ENCODE data around the gene HAGHL. TPM values are rescaled to one million over a fixed set of nuclear protein-coding genes. Genes with fewer than 3 reads are reported as not detected.

HAGHL gene
- total RNA-seq, 1 experiment from 2014 or later, result 74.8 TPM

DNA sequence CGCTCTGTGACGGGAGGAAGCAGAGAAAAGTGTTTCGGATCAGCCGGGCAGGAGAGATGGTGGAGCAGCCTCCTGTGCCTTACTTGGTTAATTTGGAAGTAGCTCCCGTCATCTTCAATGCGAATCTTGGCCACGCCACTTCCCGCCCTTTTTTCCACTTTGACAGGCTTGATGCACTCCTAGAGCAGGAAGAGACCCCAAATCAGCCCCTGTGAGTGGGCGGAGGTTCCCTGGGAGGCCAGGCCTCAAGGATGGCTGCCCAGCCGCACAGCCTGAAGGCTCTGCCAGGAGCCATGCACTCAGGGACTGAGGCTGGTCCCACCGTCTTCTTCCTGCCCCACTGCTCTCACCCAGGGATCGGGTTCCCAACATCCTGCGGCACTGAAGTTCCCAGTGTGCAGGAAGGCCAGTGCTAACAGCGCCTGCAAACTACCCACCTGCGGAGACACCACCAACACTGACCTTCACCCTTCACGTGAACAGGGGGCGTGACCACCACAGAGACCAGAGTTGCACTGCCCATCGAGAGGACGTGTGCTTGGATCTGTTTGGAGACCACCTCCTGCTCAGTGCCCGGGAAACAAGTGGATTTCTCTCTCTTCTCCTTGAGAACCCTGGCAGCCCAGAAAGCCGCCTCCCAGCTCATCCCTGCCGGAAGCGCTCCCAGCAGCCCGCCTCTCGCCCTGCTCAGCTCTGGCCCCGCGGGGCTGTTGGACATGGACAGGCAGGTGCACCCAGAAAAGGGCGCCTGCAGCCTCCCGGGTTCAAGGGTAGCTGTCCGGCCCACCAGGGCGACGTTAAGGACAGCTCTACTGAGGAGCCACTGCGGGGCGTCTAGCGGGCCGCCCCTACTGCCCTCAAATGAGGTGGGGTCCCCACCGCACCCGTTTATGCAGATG, 12.9 kb downstream of the HAGHL start:
- no peak overlapping the region for H2AFZ ChIP-seq (ENCODE audit: low read depth, low read length, poor library complexity, severe bottlenecking)
- peak; percentile 20; the same call in 1 of the 2 replicates for ATAC-seq

More for the DNA sequence above, 12.9 kb downstream of the HAGHL start:
- Histone ChIP-seq H3K4me3 (replicated peaks in 1 of 2; ENCODE audit: low read depth in 1 of 2, low read length in 2 of 2) (peak overlapping the region; percentile 84 to 90), H3K36me3 (ENCODE audit: control insufficient read depth in 1 of 2, insufficient read depth in 2 of 2, low read length in 2 of 2) (peaks cover 6 to 14% of the 10 kb centered on the region in 2 experiments), H3K4me1 (ENCODE audit: control insufficient read depth in 1 of 2, insufficient read depth in 2 of 2, low read length in 2 of 2) (peaks cover 8 to 21% of the 10 kb centered on the region in 2 experiments), H3K9me3 (ENCODE audit: control insufficient read depth in 1 of 2, insufficient read depth in 1 of 2, low read depth in 1 of 2, low read length in 2 of 2) (no peaks in the 10 kb centered on the region), H3K4me2 (ENCODE audit: low read length) (peak overlapping the region; percentile 95), H4K20me1 (ENCODE audit: insufficient read depth) (no peaks in the 10 kb centered on the region), H3K27ac (ENCODE audit: low read depth, low read length) (peak overlapping the region; percentile 62), H3K79me2 (ENCODE audit: insufficient read depth, low read length) (peaks cover 12% of the 10 kb centered on the region; the same call in 1 of the 2 replicates), H3K9ac (ENCODE audit: low read length) (peak overlapping the region; percentile 90), H3K27me3 (ENCODE audit: insufficient read depth, low read length) (no peaks in the 10 kb centered on the region), H3K9me2 (ENCODE audit: insufficient read depth) (no peaks in the 10 kb centered on the region)
- CTCF ChIA-PET, result interaction anchor here (1.4 to 2.2 kb wide), 2 partner anchors 11 kb away, joined by 7 to 9 read pairs; no protein-coding TSS in a partner anchor
- RAD21 ChIA-PET (ENCODE audit: low non-redundant PET in 1 of 2, low total read pairs in 2 of 2, uncharacterized antibody in 2 of 2, unreplicated experiment in 2 of 2), result interaction anchor here in 1 of 2 experiments (1.4 kb wide), 1 partner anchor 21 kb away, joined by 5 read pairs; the partner anchor contains the start of gene MSLN
- TF ChIP-seq EZH2 (IDR thresholded peaks at IDR 0.05) (no peak), YY1 (IDR thresholded peaks at IDR 0.05; ENCODE audit: extremely low read depth, insufficient replicate concordance, low read depth, low read length) (no peak), TCF7L2 (IDR thresholded peaks at IDR 0.05; ENCODE audit: borderline replicate concordance, extremely low read depth, insufficient read depth, insufficient read length) (no peak), ZNF274 (IDR thresholded peaks at IDR 0.05; ENCODE audit: low read depth, low read length) (no peak), SP1 (IDR thresholded peaks at IDR 0.05; ENCODE audit: low read depth) (no peak), CEBPB (IDR thresholded peaks at IDR 0.05; ENCODE audit: low read depth) (no peak), FOSL1 (IDR thresholded peaks at IDR 0.05; ENCODE audit: low read depth) (no peak), ZFX (IDR thresholded peaks at IDR 0.05) (no peak), RAD21 (IDR thresholded peaks at IDR 0.05; ENCODE audit: low read depth) (no peak), EZH2phosphoT487 (IDR thresholded peaks at IDR 0.05; ENCODE audit: borderline replicate concordance) (no peak), ELF1 (IDR thresholded peaks at IDR 0.05; ENCODE audit: borderline replicate concordance, low read depth) (no peak)
- TF ChIP-seq, protein P1, sequence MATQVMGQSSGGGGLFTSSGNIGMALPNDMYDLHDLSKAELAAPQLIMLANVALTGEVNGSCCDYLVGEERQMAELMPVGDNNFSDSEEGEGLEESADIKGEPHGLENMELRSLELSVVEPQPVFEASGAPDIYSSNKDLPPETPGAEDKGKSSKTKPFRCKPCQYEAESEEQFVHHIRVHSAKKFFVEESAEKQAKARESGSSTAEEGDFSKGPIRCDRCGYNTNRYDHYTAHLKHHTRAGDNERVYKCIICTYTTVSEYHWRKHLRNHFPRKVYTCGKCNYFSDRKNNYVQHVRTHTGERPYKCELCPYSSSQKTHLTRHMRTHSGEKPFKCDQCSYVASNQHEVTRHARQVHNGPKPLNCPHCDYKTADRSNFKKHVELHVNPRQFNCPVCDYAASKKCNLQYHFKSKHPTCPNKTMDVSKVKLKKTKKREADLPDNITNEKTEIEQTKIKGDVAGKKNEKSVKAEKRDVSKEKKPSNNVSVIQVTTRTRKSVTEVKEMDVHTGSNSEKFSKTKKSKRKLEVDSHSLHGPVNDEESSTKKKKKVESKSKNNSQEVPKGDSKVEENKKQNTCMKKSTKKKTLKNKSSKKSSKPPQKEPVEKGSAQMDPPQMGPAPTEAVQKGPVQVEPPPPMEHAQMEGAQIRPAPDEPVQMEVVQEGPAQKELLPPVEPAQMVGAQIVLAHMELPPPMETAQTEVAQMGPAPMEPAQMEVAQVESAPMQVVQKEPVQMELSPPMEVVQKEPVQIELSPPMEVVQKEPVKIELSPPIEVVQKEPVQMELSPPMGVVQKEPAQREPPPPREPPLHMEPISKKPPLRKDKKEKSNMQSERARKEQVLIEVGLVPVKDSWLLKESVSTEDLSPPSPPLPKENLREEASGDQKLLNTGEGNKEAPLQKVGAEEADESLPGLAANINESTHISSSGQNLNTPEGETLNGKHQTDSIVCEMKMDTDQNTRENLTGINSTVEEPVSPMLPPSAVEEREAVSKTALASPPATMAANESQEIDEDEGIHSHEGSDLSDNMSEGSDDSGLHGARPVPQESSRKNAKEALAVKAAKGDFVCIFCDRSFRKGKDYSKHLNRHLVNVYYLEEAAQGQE (IDR thresholded peaks at IDR 0.05; ENCODE audit: low read depth), result no peak
- TF ChIP-seq, protein P2, sequence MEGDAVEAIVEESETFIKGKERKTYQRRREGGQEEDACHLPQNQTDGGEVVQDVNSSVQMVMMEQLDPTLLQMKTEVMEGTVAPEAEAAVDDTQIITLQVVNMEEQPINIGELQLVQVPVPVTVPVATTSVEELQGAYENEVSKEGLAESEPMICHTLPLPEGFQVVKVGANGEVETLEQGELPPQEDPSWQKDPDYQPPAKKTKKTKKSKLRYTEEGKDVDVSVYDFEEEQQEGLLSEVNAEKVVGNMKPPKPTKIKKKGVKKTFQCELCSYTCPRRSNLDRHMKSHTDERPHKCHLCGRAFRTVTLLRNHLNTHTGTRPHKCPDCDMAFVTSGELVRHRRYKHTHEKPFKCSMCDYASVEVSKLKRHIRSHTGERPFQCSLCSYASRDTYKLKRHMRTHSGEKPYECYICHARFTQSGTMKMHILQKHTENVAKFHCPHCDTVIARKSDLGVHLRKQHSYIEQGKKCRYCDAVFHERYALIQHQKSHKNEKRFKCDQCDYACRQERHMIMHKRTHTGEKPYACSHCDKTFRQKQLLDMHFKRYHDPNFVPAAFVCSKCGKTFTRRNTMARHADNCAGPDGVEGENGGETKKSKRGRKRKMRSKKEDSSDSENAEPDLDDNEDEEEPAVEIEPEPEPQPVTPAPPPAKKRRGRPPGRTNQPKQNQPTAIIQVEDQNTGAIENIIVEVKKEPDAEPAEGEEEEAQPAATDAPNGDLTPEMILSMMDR (IDR thresholded peaks at IDR 0.05 in 2 of 3, conservative IDR thresholded peaks at IDR 0.05 in 1 of 3; ENCODE audit: borderline replicate concordance in 1 of 3, insufficient read depth in 1 of 3, low read depth in 2 of 3, low read length in 2 of 3), result no peak
- intact Hi-C loops (cut with micrococcal nuclease), result no loop called here
- no peak for DNase-seq (ENCODE audit: low read depth, low spot score)
- no TSS peak for BruUV-seq (replicated peaks)
- POLR2A ChIA-PET, result interaction anchor here (0.7 to 1.4 kb wide), 3 partner anchors 12 to 19 kb away, joined by 3 to 5 read pairs (median 4); partner anchors contain the start of gene ANTKMT
